OCI-LY3 (cell line): ENCODE data around the gene GABRQ.
"Not testable (repeated sequence)": the region's sequence is repeated elsewhere in the genome, so short reads cannot be mapped to it uniquely, and the experiment has no call there.

ENCODE experiments used
- H2AFZ ChIP-seq: fragments of 200-600, 300-600 bp; shearing (Covaris generic); 2 replicates; pipeline ENCODE4 v1.6.0; 2014; ENCODE audit warnings: antibody characterized with exemption, low read depth, low read length
- H3K27ac ChIP-seq: fragments of 200-600, 300-600 bp; sonication (generic); 2 replicates; pipeline ENCODE4 v1.5.1; 2014; ENCODE audit warnings: mild to moderate bottlenecking, low read length, moderate library complexity, mixed read lengths
- H3K27me3 ChIP-seq: fragments of 200-600, 300-600 bp; sonication (generic); 2 replicates; pipeline ENCODE4 v1.6.1; 2014; ENCODE audit warnings: low read depth, low read length, mixed read lengths
- H3K36me3 ChIP-seq: fragments of 200-600, 300-600 bp; sonication (generic); replicated peaks from 2 replicates; pipeline ENCODE3; 2014; ENCODE audit warnings: low read depth, low read length, mixed read lengths
- H3K4me1 ChIP-seq: fragments of 300-600, 200-600 bp; sonication (generic); 2 replicates; pipeline ENCODE4 v1.6.1; 2014; ENCODE audit warnings: low read length, mixed read lengths
- H3K4me2 ChIP-seq: fragments of 200-600, 300-600 bp; sonication (generic); 2 replicates; pipeline ENCODE4 v1.6.1; 2014; ENCODE audit warnings: low read length, mixed read lengths
- H3K4me3 ChIP-seq: fragments of 300-600, 200-600 bp; sonication (generic); 2 replicates; pipeline ENCODE4 v1.5.1; 2014; ENCODE audit warnings: antibody characterized with exemption, mild to moderate bottlenecking, low read length, moderate library complexity
- H3K79me2 ChIP-seq: fragments of 300-600, 200-600 bp; shearing (Covaris generic); 2 replicates; pipeline ENCODE4 v1.6.1; 2014; ENCODE audit warnings: mild to moderate bottlenecking, low read length, mixed read lengths
- H3K9ac ChIP-seq: fragments of 300-600, 200-600 bp; shearing (Covaris generic); 2 replicates; pipeline ENCODE4 v1.6.0; 2014; ENCODE audit warnings: mild to moderate bottlenecking, low read length, moderate library complexity
- H3K9me3 ChIP-seq: fragments of 200-600, 300-600 bp; shearing (Covaris generic); 2 replicates; pipeline ENCODE4 v1.6.1; 2014; ENCODE audit warnings: low read length, mixed read lengths; ENCODE audit not compliant: insufficient read depth
- H4K20me1 ChIP-seq: fragments of 200-600, 300-600 bp; sonication (generic); 2 replicates; pipeline ENCODE4 v1.6.1; 2016; ENCODE audit warnings: low read length, mixed read lengths; ENCODE audit not compliant: insufficient read depth
- EZH2phosphoT487 ChIP-seq: fragments of 200-600 bp; shearing (Covaris generic); IDR thresholded peaks from 2 replicates; pipeline ENCODE4 v1.6.1; 2018; ENCODE audit warnings: antibody characterized with exemption, mixed run types, low read depth
- TF ChIP-seq, protein P1 (sequence below): fragments of 200-600, 300-600 bp; sonication (generic); IDR thresholded peaks from 2 replicates; pipeline ENCODE4 v1.5.1; 2014; ENCODE audit warnings: antibody characterized with exemption, low read length, low read depth

GABRQ gene

GRCh38 chrX:152656890-152657289 is 19.2 kb downstream of the GABRQ start:
- H3K4me3 ChIP-seq = no peak overlapping the region
- H3K79me2 ChIP-seq = no peaks in the 10 kb centered on the region
- no peaks in the 10 kb centered on the region for H3K4me1 ChIP-seq
- H3K27me3 ChIP-seq = no peaks in the 10 kb centered on the region
- no peak overlapping the region for H3K27ac ChIP-seq
- no peak for TF ChIP-seq EZH2phosphoT487
- no peak overlapping the region for H2AFZ ChIP-seq
- no peaks in the 10 kb centered on the region for H4K20me1 ChIP-seq
- H3K36me3 ChIP-seq = no peaks in the 10 kb centered on the region
- H3K4me2 ChIP-seq = no peak overlapping the region
- no peak overlapping the region for H3K9ac ChIP-seq
- no peaks in the 10 kb centered on the region for H3K9me3 ChIP-seq

DNA sequence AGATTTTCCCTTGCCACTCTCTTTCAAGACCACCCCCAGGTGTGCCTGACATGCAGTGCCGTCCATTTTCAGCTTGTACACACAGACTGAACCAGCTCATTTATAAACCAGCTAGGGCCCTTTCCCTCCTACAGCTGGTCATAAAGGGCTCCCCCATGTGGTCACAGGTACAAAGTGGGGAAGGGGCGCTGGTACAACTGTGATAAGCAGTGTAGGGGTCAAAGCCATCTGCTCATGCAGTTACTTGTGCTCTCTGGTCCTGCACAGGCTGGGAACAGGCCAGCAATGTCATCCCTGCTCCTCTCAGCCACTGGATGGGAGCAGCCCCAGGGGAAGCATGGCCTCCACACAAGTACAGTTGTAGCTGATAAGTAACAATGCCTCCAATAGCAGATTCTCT is 20.6 kb downstream of the GABRQ start:
- H3K27me3 ChIP-seq = no peaks in the 10 kb centered on the region

GRCh38 chrX:152663086-152663485 is 25.4 kb downstream of the GABRQ start:
- Histone ChIP-seq H2AFZ (no peak overlapping the region), H3K4me2 (no peak overlapping the region), H3K4me3 (no peak overlapping the region), H3K27ac (no peak overlapping the region), H3K4me1 (peaks cover 6% of the 10 kb centered on the region; the same call in 1 of the 2 replicates), H4K20me1 (no peaks in the 10 kb centered on the region), H3K9me3 (no peaks in the 10 kb centered on the region), H3K27me3 (no peaks in the 10 kb centered on the region), H3K9ac (no peak overlapping the region), H3K36me3 (no peaks in the 10 kb centered on the region), H3K79me2 (no peaks in the 10 kb centered on the region)
- TF ChIP-seq, protein P1, sequence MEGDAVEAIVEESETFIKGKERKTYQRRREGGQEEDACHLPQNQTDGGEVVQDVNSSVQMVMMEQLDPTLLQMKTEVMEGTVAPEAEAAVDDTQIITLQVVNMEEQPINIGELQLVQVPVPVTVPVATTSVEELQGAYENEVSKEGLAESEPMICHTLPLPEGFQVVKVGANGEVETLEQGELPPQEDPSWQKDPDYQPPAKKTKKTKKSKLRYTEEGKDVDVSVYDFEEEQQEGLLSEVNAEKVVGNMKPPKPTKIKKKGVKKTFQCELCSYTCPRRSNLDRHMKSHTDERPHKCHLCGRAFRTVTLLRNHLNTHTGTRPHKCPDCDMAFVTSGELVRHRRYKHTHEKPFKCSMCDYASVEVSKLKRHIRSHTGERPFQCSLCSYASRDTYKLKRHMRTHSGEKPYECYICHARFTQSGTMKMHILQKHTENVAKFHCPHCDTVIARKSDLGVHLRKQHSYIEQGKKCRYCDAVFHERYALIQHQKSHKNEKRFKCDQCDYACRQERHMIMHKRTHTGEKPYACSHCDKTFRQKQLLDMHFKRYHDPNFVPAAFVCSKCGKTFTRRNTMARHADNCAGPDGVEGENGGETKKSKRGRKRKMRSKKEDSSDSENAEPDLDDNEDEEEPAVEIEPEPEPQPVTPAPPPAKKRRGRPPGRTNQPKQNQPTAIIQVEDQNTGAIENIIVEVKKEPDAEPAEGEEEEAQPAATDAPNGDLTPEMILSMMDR = no peak
- no peak for TF ChIP-seq EZH2phosphoT487

More for the DNA sequence above, 20.6 kb downstream of the GABRQ start:
- Histone ChIP-seq H4K20me1 (no peaks in the 10 kb centered on the region), H3K9ac (no peak overlapping the region), H3K79me2 (no peaks in the 10 kb centered on the region), H3K4me1 (no peaks in the 10 kb centered on the region; the same call in 1 of the 2 replicates), H3K9me3 (no peaks in the 10 kb centered on the region), H3K27ac (no peak overlapping the region), H2AFZ (no peak overlapping the region), H3K4me2 (no peak overlapping the region), H3K36me3 (no peaks in the 10 kb centered on the region), H3K4me3 (no peak overlapping the region)
- no peak for TF ChIP-seq EZH2phosphoT487
- TF ChIP-seq, protein P1 = peak; percentile 22; the same call in 1 of the 2 replicates

DNA sequence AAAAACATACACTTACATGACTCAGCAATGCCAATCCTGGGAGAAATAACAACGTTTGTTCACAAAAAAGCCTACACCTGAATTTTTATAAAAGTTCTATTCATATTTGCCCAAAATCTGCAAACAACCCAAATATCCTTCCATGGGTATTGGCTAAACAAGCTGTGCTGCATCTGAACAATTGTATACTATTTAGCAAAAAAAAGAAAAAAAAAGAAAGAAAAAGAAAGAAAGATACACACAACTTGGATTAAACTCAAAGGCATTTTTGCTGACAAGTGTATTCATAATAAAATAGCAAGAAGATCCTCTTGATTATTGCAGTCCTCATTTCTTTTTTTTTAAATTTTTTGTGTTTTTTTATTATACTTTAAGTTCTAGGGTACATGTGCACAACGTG is 36.4 kb downstream of the GABRQ start:
- H3K36me3 ChIP-seq = no peaks in the 10 kb centered on the region
- H3K27me3 ChIP-seq = no peaks in the 10 kb centered on the region
- TF ChIP-seq, protein P1 = no peak
- no peak for TF ChIP-seq EZH2phosphoT487
- no peaks in the 10 kb centered on the region for H4K20me1 ChIP-seq
- no peak overlapping the region for H2AFZ ChIP-seq
- no peaks in the 10 kb centered on the region for H3K4me1 ChIP-seq
- H3K4me3 ChIP-seq = no peak overlapping the region
- no peak overlapping the region for H3K4me2 ChIP-seq
- no peak overlapping the region for H3K9ac ChIP-seq
- H3K27ac ChIP-seq = no peak overlapping the region
- no peaks in the 10 kb centered on the region for H3K79me2 ChIP-seq
- H3K9me3 ChIP-seq = no peaks in the 10 kb centered on the region

- H3K4me1 ChIP-seq, H3K9me3 ChIP-seq, H3K4me3 ChIP-seq, H3K27me3 ChIP-seq, H3K36me3 ChIP-seq, H3K27ac ChIP-seq, H3K4me2 ChIP-seq, H2AFZ ChIP-seq, H3K9ac ChIP-seq, H4K20me1 ChIP-seq, H3K79me2 ChIP-seq: not testable (repeated sequence)
Measured at GRCh38 chrX:152674652-152675051, 37.0 kb downstream of the GABRQ start.

DNA sequence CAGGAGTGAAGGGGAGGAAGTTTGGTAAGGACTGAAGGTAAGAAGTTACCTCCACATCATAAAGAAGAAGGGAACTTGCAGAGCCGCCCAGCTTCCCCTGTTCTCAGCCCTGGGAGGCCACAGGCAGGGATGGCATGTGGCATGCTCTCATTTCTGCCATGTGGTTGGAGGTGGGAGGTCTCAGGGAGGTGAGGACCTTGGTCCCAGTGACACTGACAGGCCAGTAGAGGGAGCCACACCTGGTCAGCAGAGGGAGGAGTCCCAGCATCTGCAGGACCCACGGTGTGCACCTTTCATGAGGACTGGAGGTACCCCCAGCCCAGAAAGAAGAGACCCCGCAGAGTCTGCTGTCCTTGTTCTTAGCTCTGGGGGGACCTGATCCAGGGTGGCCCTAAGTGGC is 43.3 kb downstream of the GABRQ start:
- H3K27me3 ChIP-seq, H3K9me3 ChIP-seq, H3K36me3 ChIP-seq, H3K4me3 ChIP-seq, H4K20me1 ChIP-seq, H3K27ac ChIP-seq, H3K4me1 ChIP-seq, H3K79me2 ChIP-seq, H3K9ac ChIP-seq, H2AFZ ChIP-seq, H3K4me2 ChIP-seq: not testable (repeated sequence)

GRCh38 chrX:152697952-152698931 is 60.5 kb downstream of the GABRQ start, which contains the start of gene MAGEA3:
MAGEA3 (plus strand) TSS chrX:152698794; CDS start chrX:152700833, 2,039 bp downstream.
- H3K4me3 ChIP-seq, H3K4me1 ChIP-seq, H3K9me3 ChIP-seq, H4K20me1 ChIP-seq, H3K4me2 ChIP-seq, H3K36me3 ChIP-seq, H2AFZ ChIP-seq, H3K9ac ChIP-seq, H3K27ac ChIP-seq, H3K27me3 ChIP-seq, H3K79me2 ChIP-seq: not testable (repeated sequence)
